CD4-positive, alpha-beta T cell treated with Interleukin-17A for 1 hour (primary cell): ENCODE results near the gene DYNLT4.
A peak's percentile ranks its signal among the peaks of the same experiment; 100 is the strongest.
"Not testable (repeated sequence)": the region's sequence is repeated elsewhere in the genome, so short reads cannot be mapped to it uniquely, and the experiment has no call there.

Experiments
- DNase-seq: peaks from one replicate; pipeline ENCODE4 v3.0.0-alpha.2; 2020

DYNLT4 gene

DNA sequence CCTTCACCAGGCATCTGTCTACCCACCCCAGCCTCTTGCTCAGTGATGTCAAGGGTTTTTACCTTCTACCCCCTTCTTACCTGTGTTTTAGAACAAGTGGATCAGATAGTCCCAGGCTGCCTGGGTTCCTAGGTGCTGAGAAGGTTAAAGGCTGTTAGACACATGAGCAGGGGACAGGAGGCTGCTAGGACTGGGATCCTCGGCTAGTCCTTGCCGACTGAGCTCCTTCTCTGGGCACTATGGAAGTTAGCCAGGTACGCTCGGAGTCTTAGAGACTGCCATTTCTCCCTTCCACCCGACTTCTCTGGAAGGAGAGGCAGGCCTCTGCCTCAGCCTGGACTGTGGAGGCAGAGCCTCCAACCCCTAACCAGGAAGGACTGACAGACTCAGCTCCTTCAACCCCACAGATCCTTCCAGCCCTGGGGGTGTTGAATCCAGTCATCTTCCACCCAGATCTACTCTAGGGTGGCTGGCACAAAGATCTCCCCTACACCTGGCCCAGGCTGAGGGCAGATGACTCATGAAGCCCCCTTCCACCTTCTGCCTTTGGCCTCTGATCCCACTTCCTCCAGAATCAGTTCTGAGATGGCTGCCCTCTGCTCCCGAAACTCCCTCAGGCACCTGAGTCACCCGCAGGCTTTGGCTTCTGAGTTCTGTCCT is at the start of gene DYNLT4:
Gene DYNLT4 (minus strand): TSS at position 648 of the 660 bp plus-strand sequence. CDS start 683 bp downstream, outside the sequence.
- no peak for DNase-seq

GRCh38 chr1:44855742-44856141 is 48.6 kb upstream of the DYNLT4 start:
- DNase-seq: no peak

GRCh38 chr1:44854970-44855369 is 47.8 kb upstream of the DYNLT4 start:
- DNase-seq: no peak

- DNase-seq: no peak
These were observed 46.0 kb upstream of the DYNLT4 start for GRCh38 chr1:44853201-44853600.

DNA sequence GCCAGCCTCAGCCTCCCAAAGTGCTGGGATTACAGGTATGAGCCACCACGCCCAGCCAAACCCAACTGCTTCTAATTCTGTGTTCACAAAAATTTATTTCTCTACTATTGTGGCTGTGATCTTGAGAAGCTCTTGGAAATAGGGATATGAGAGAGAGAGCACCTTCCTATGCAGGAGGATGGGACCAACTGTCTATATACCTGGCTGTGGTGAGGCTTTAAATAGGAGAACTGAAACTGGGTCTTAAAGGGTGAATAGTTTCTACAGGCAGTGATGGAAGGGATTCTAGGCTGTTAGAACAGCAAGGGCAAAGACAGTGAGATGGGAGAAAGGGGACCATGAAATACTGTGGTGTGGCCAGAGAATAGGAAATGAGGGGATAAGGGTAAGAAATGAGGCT is 44.2 kb upstream of the DYNLT4 start:
- no peak for DNase-seq

- DNase-seq: no peak
These were observed 42.5 kb upstream of the DYNLT4 start for GRCh38 chr1:44849575-44850132.

DNA sequence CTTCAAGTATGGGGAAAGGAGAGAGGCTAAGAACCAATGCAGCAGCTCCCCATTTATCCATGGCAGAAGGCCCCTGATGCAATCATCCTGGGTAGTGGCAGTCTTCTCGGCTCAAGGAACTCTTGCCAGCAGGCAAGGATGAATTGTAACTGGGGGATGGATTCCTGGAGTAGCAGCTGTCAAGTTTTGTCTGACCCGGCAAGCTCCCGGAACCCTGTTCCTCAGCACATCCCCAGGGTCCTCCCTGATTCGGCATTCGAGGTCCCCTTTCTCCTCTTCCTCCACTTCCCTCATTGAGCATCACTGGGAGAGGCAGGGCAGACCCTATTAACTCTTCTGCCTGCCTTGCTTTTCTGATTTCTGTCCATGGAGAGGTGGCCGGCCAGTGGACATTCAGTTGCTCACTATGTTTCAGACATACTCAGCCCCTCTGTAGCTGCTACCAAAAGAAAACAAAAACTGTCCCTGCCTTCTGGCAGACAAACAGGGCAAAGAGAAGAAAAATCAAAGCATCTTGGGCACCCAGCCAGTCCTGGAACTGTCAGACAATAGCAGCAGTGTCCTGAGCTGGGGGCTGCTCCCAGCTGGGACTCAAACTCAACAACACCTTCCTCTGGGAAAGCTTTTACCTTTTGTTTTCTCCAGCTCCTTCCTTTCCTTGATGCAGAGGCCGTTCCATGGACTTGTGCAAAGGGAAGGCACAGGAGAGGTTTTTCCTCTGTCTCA is 41.5 kb upstream of the DYNLT4 start:
- DNase-seq: no peak

DNA sequence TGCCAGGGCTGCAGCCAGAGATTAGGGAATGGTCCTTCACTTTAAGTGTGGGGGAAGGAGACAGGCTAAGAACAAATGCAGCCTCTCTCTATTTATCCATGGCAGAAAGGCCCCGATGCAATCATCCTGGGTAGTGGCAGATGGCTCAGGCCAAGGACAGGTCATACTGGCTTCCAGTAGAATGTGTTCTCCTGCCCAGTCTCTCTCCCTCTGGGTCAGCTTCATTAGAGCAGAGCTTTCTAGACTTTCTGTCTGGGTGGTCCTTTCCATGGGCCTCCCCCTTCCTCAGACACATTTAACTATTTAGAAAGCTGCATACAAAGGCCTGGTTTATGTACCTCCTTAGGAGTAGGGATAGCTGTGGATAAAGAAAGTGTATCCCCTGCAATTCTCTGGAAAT is 40.7 kb upstream of the DYNLT4 start:
- DNase-seq: no peak

DNA sequence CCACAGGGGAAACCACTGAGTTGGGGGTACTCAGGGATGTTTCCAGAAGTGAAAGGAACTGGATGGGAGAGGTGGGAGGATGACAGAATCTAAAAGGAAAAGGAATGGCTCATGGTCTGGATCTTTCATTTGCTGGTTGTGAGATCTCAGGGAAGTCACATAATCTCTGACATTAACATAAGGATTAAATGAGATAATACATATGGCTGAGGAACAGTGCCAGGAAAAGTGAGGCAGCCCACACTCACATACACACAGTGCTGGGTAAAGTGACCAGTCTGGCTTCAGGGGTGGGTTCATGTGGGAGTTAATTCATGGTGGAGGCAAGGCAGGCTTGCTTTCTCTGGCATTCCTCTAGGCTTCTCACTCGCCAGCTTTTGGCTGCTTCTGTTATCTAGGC is 39.8 kb upstream of the DYNLT4 start:
- no peak for DNase-seq

GRCh38 chr1:44842862-44843655 is 35.9 kb upstream of the DYNLT4 start, which contains the start of gene PTCH2:
Gene PTCH2 (minus strand): TSS chr1:44843253. CDS start chr1:44842932, 321 bp downstream.
- peak; percentile 23 for DNase-seq

DNA sequence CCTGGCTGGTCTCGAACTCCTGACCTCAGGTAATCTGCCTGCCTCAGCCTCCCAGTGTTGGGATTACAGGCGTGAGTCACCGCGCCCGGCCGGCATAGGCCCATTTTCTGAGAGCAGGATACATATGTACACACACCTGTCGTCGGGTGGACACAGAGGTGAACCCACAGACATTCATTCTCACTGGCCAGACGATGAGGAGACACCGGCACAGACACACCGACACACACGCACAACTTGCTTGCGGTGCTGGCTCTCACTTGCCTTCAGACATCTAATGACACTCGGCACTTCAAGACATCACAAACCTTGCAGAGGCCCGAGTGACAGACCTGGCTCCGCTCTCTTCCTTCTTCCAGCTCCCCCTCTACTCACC is 35.3 kb upstream of the DYNLT4 start:
- DNase-seq: no peak

- no peak for DNase-seq
These were observed 32.4 kb upstream of the DYNLT4 start for GRCh38 chr1:44839576-44839975.

DNA sequence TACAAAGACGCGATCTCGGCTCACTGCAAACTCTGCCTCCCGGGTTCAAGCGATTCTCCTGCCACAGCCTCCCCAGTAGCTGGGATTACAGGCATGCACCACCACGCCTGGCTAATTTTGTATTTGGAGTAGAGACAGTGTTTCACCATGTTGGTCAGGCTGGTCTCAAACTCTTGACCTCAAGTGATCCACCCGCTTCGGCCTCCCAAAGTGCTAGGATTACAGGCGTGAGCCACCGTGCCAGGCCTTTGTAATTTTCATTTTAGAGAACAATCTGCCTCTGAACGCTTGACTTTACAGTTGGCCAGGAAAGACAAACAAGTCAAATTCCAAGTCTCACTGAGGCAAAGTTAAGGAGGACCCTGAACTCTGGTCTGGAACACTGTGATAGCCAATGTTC is 31.1 kb upstream of the DYNLT4 start:
- not testable (repeated sequence) for DNase-seq

DNA sequence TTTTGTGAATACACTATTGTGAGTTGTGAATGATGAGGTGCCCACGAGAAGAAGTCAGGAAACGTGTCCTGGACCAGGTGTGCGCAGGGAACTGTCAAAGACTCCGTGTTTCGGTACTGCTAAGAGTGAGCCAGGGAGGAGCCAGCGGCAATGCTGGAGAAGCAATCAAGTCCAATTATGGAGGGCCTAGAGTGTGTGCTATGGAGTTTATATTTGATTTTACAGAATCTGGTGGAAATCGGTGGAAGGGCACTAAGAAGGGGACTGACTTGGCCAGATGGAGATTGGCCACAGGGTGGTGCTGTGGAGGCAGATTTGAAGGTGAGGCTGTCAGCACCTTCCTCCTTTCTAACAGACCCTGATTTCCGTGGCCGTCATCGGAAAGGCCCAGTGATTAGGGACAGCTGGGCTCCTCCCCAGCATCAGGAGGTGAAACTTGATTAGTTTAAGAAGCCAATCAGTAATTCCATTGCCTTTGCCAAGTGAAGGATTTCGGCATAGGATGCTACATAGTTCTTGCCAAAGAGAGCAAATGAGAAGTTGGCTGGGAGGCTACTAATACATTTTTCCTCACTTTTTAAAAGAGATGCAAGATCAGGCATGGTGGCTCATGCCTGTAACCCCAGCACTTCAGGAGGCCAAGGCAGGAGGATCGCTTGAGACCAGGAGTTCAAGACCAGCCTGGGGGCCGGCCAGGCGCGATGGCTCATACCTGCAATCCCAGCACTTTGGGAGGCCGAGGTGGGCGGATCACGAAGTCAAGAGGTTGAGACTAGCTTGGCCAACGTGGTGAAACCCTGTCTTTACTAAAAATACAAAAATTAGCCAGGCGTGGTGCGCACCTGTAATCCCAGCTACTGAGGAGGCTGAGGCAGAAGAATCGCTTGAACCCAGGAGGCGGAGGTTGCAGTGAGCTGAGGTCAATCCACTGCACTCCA is 28.9 kb upstream of the DYNLT4 start:
- DNase-seq: peak; percentile 87

DNA sequence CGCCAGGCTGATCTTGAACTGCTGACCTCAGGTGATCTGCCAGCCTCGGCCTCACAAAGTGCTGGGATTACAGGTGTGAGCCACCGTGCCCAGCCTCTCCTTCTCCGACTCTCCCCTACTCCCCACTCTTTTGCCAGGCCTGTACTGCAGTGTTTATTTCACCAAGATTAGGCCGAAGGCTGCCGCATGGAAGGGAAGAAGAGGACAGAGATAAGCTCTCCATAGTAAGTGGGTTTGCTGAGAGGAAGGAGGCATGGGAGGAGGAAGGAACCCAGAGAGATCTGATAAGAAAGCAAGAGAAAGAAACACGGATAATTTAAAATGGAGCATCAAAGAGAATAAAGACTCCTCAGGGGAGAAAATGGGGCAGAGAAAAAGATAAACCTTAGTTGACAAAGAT is 27.2 kb upstream of the DYNLT4 start:
- no peak for DNase-seq

- DNase-seq: no peak
These were observed 25.0 kb upstream of the DYNLT4 start for GRCh38 chr1:44832056-44832705.

DNA sequence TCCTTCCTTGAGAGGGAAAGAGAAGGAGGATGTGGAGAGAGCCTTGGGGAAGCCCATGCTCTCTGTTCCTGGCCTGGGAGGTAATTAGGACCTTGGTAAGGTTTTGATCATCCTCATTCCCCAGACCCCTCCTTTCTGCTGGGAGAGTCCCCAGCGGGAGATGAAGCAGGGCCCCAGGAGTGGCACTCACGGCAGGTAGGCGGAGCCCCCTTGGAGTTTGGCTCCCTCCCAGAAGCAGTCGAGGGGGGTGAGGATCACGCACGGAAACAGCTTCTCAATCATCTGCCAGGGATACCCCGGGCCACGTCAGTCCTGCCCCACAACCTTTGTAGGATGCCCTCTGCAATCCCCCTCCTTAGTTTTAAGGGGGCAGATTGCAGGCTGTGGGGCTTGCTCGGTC is 24.4 kb upstream of the DYNLT4 start:
- no peak for DNase-seq

- DNase-seq: no peak
These were observed 23.8 kb upstream of the DYNLT4 start for GRCh38 chr1:44830900-44831304.

DNA sequence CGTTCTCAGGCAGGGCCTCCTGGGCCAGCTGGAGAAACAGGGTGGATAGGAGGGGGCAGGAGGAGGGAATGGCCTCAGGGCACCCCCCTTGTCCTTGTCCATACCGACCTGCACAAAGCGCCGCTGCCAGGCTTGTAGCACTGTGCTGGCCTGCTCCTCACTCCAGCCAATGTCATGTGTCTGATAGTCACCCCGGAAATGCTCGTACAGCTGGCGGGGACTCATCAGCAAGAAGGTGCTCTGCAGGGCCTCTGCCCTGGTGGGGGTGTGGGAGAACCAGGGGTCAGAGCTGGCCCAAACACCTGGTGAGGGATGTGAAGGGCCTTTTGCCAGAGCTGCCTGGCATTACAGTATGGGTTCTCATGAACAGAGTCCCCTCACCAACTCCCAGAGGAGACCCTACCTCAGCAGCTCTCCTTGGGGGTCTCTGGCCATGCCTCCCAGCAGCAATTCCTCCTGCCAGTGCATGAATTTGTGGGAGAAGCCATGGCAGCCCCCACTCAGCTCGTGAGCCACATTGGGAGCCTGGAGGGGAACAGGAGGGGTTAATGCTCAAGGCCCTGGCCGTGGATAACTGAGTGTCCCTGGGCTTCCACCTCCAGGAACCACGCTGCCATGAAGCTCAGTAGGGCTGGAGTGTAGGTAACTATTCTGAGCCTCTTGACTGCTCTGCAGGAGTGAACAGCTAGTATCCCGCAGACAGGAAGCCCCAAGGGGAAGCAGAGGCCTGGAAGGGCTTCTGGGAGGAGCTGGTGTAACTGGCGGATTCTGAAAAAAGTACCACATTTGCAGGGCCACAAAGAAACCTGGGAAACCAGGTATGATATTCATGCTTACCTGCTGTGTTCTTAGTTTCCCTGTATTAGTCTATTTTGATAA is 22.6 kb upstream of the DYNLT4 start:
- DNase-seq: no peak

- DNase-seq: no peak
These were observed 21.8 kb upstream of the DYNLT4 start for GRCh38 chr1:44828841-44829440.
